Measurements from ENCODE around the gene STIM1.

GRCh38 chr11:3969613-3970012 is 114.1 kb downstream of the STIM1 start:
- no peak for TF ChIP-seq CTCF (IDR thresholded peaks at IDR 0.05; ENCODE audit: insufficient read depth, low read length)
- no peak for TF ChIP-seq POLR2AphosphoS5 (IDR thresholded peaks at IDR 0.05; ENCODE audit: low read depth)
- no peak for TF ChIP-seq SPI1 (IDR thresholded peaks at IDR 0.05; ENCODE audit: borderline replicate concordance, low read depth)

Data from HL-60 (cell line).